H1 (cell line): ENCODE data around the gene HPCAL4. TPM values are rescaled to one million over a fixed set of nuclear protein-coding genes. Genes with fewer than 3 reads are reported as not detected.

Experiments
- CTCF ChIA-PET: fragments of 300-600 bp; sonication (Branson Sonifier 250); formaldehyde crosslinking; loops from one replicate; lab custom pipeline; 2021; ENCODE audit not compliant: partially characterized antibody; lab: Charles Lee
- POLR2A ChIA-PET: fragments of 300-600 bp; sonication (Branson Sonifier 250); formaldehyde crosslinking; loops from one replicate; lab custom pipeline; 2021; ENCODE audit warnings: inconsistent platforms; ENCODE audit not compliant: partially characterized antibody; lab: Charles Lee
- DNase-seq, 2 experiments: peaks; one replicate each; pipeline versions ENCODE4 v3.0.0 to v3.0.0-alpha.2; 2010 to 2022; ENCODE audit warnings: low spot score in 2 of 2, low read depth in 1 of 2, mixed read lengths in 1 of 2
- FAIRE-seq: peaks from 2 replicates; lab custom pipeline; 2011; peaks lifted over from hg19 to GRCh38; lab: Jason Lieb, UNC
- H2AFZ ChIP-seq: 2 replicates; pipeline ENCODE4 v1.8.1; 2012; ENCODE audit warnings: low read length, inconsistent platforms
- H2AK5ac ChIP-seq: 2 replicates; pipeline ENCODE4 v1.6.1; 2013; ENCODE audit warnings: low read depth, low read length
- H2BK120ac ChIP-seq: replicated peaks from 2 replicates; pipeline ENCODE3; 2013; ENCODE audit warnings: low read depth, low read length, inconsistent platforms
- H2BK12ac ChIP-seq: 2 replicates; pipeline ENCODE4 v1.6.1; 2013; ENCODE audit warnings: low read depth, low read length
- H2BK15ac ChIP-seq: 2 replicates; pipeline ENCODE4 v1.6.1; 2013; ENCODE audit warnings: low read length
- H2BK20ac ChIP-seq: 2 replicates; pipeline ENCODE4 v1.6.1; 2013; ENCODE audit warnings: low read length
- H2BK5ac ChIP-seq: 2 replicates; pipeline ENCODE4 v1.6.1; 2013; ENCODE audit warnings: low read depth, low read length
- H3K14ac ChIP-seq: 2 replicates; pipeline ENCODE4 v1.6.1; 2013; ENCODE audit warnings: inconsistent platforms; ENCODE audit not compliant: insufficient read length
- H3K18ac ChIP-seq: 2 replicates; pipeline ENCODE4 v1.6.1; 2013; ENCODE audit warnings: low read length; ENCODE audit errors: extremely low read depth
- H3K23ac ChIP-seq: 2 replicates; pipeline ENCODE4 v1.6.1; 2013; ENCODE audit warnings: inconsistent platforms; ENCODE audit not compliant: insufficient read length
- H3K23me2 ChIP-seq: 2 replicates; pipeline ENCODE4 v1.6.1; 2013; ENCODE audit warnings: low read depth, low read length
- H3K27ac ChIP-seq: 2 replicates; pipeline ENCODE4 v1.6.1; 2011; ENCODE audit warnings: low read depth, low read length, inconsistent platforms
- H3K27me3 ChIP-seq, 4 experiments: replicated peaks in 1 of 4; 1 replicate in 1 of 4; 2 replicates in 3 of 4; pipeline versions ENCODE4 v1.6.1 to v1.8.1; 2011 to 2013; ENCODE audit warnings: low read length in 3 of 4, mild to moderate bottlenecking in 3 of 4, inconsistent platforms in 2 of 4, mixed read lengths in 2 of 4, moderate library complexity in 1 of 4; ENCODE audit not compliant: control insufficient read depth in 3 of 4, insufficient read depth in 3 of 4; ENCODE audit errors: extremely low read depth in 1 of 4
- H3K36me3 ChIP-seq, 4 experiments: 2 replicates each; pipeline versions ENCODE4 v1.6.1 to v1.8.1; 2011 to 2013; ENCODE audit warnings: mild to moderate bottlenecking in 4 of 4, low read length in 3 of 4, moderate library complexity in 2 of 4, control low read depth in 1 of 4, inconsistent platforms in 1 of 4; ENCODE audit not compliant: insufficient read depth in 4 of 4, control insufficient read depth in 2 of 4
- H3K4ac ChIP-seq: replicated peaks from 2 replicates; pipeline ENCODE3; 2013; ENCODE audit warnings: low read length, low read depth, mixed read lengths, inconsistent platforms; ENCODE audit not compliant: insufficient read length
- H3K4me1 ChIP-seq, 4 experiments: replicated peaks in 1 of 4; 1 replicate in 1 of 4; 2 replicates in 3 of 4; pipeline versions ENCODE4 v1.6.1 to v1.8.1; 2011 to 2013; ENCODE audit warnings: low read length in 3 of 4, inconsistent platforms in 2 of 4, mixed read lengths in 1 of 4; ENCODE audit not compliant: insufficient read depth in 4 of 4, control insufficient read depth in 3 of 4
- H3K4me2 ChIP-seq, 2 experiments: 2 replicates each; pipeline versions ENCODE4 v1.6.1 to v1.8.1; 2011 to 2013; ENCODE audit warnings: low read depth in 2 of 2, low read length in 2 of 2, control low read depth in 1 of 2, inconsistent platforms in 1 of 2, mild to moderate bottlenecking in 1 of 2; ENCODE audit not compliant: insufficient read depth in 1 of 2
- H3K4me3 ChIP-seq, 4 experiments: fragments of 200-600, 300-600 bp in 1 of 4; sonication (generic), shearing (Covaris generic), sonication (Bioruptor Twin) in 1 of 4; 2 replicates each; pipeline versions ENCODE4 v1.5.1 to v1.8.1; 2011 to 2016; ENCODE audit warnings: low read length in 4 of 4, low read depth in 3 of 4, control low read depth in 2 of 4, inconsistent platforms in 2 of 4, mild to moderate bottlenecking in 2 of 4, mixed read lengths in 1 of 4, moderate library complexity in 1 of 4; ENCODE audit not compliant: insufficient read depth in 2 of 4; ENCODE audit errors: extremely low read depth in 1 of 4
- H3K56ac ChIP-seq: replicated peaks from 2 replicates; pipeline ENCODE3; 2013; ENCODE audit warnings: low read depth, mild to moderate bottlenecking, mixed read lengths, low read length, inconsistent platforms; ENCODE audit not compliant: insufficient read length
- H3K79me1 ChIP-seq: 2 replicates; pipeline ENCODE4 v1.6.1; 2013; ENCODE audit warnings: low read depth, low read length, control low read depth
- H3K79me2 ChIP-seq, 2 experiments: 2 replicates each; pipeline versions ENCODE4 v1.6.1 to v1.8.1; 2012 to 2013; ENCODE audit warnings: low read length in 2 of 2, mild to moderate bottlenecking in 2 of 2, inconsistent platforms in 1 of 2; ENCODE audit not compliant: insufficient read depth in 2 of 2, control insufficient read depth in 1 of 2
- H3K9ac ChIP-seq, 4 experiments: replicated peaks in 1 of 4; 1 replicate in 1 of 4; 2 replicates in 3 of 4; pipeline versions ENCODE4 v1.6.1 to v1.8.1; 2011 to 2013; ENCODE audit warnings: low read depth in 3 of 4, low read length in 3 of 4, control low read depth in 2 of 4, mild to moderate bottlenecking in 2 of 4, moderate library complexity in 2 of 4, inconsistent platforms in 1 of 4; ENCODE audit errors: extremely low read depth in 1 of 4
- H3K9me3 ChIP-seq, 2 experiments: 2 replicates each; pipeline versions ENCODE4 v1.6.1 to v1.8.1; 2012 to 2013; ENCODE audit warnings: mild to moderate bottlenecking in 2 of 2, moderate library complexity in 2 of 2, control low read depth in 1 of 2, inconsistent platforms in 1 of 2, low read depth in 1 of 2, low read length in 1 of 2, mixed read lengths in 1 of 2; ENCODE audit not compliant: insufficient read depth in 2 of 2
- H4K20me1 ChIP-seq, 2 experiments: replicated peaks in 1 of 2; 2 replicates each; pipeline versions ENCODE3 to v1.8.1; 2011 to 2013; ENCODE audit warnings: inconsistent platforms in 2 of 2, low read length in 2 of 2, mild to moderate bottlenecking in 1 of 2; ENCODE audit not compliant: insufficient read depth in 2 of 2, control insufficient read depth in 1 of 2
- H4K5ac ChIP-seq: 2 replicates; pipeline ENCODE4 v1.6.1; 2013; ENCODE audit warnings: low read length, low read depth, mixed read lengths, inconsistent platforms; ENCODE audit not compliant: insufficient read length
- H4K8ac ChIP-seq: 2 replicates; pipeline ENCODE4 v1.8.0; 2013; ENCODE audit warnings: mild to moderate bottlenecking, moderate library complexity, low read length, inconsistent platforms; ENCODE audit not compliant: insufficient read depth; ENCODE audit errors: extremely low read depth
- H4K91ac ChIP-seq: replicated peaks from 2 replicates; pipeline ENCODE3; 2013; ENCODE audit warnings: low read length, mixed read lengths, inconsistent platforms; ENCODE audit not compliant: insufficient read length
- JUN ChIP-seq: IDR thresholded peaks from 2 replicates; pipeline ENCODE4 v1.6.1; 2011; ENCODE audit warnings: low read depth, mild to moderate bottlenecking, improper control_type of control experiment, low read length
- JUND ChIP-seq: IDR thresholded peaks from 2 replicates; pipeline ENCODE4 v1.6.1; 2011; ENCODE audit warnings: mild to moderate bottlenecking, improper control_type of control experiment, low read length
- RXRA ChIP-seq: IDR thresholded peaks from 2 replicates; pipeline ENCODE4 v1.6.1; 2011; ENCODE audit warnings: low read depth, mild to moderate bottlenecking, low read length, moderate library complexity; ENCODE audit not compliant: insufficient read depth
- SAP30 ChIP-seq: fragments of 300-600 bp; sonication (generic); IDR thresholded peaks from 2 replicates; pipeline ENCODE4 v1.7.1; 2012; ENCODE audit warnings: low read length, moderate library complexity, mild to moderate bottlenecking, inconsistent platforms; ENCODE audit not compliant: insufficient read depth, insufficient replicate concordance
- SIN3A ChIP-seq, 2 experiments: IDR thresholded peaks in 1 of 2; conservative IDR thresholded peaks in 1 of 2; 2 replicates each; pipeline ENCODE4 v1.6.1; 2011 to 2012; ENCODE audit warnings: low read length in 2 of 2, improper control_type of control experiment in 1 of 2, low read depth in 1 of 2, mild to moderate bottlenecking in 1 of 2
- YY1 ChIP-seq: IDR thresholded peaks from 2 replicates; pipeline ENCODE4 v1.6.1; 2011; ENCODE audit warnings: low read depth, mild to moderate bottlenecking, low read length
- polyA plus RNA-seq, 7 experiments: library from polyadenylated mRNA; depleted of rRNA in 3 of 7; stranded (reverse) in 5 of 7; unstranded in 2 of 7; fragments of >200 nt in 5 of 7; fragments of 200-250 nt in 2 of 7; gene quantifications; 1 replicate in 5 of 7; 2 replicates in 1 of 7; 4 replicates in 1 of 7; pipeline versions ENCODE4 v1.2.1 to v1.2.3, GENCODE V29; 2011 to 2013; ENCODE audit warnings: missing spikeins in 2 of 7, mixed read lengths in 2 of 7
- total RNA-seq: library from RNA; stranded (reverse); fragmentation: NEBNext Ultra II Directional; extraction: Animal tissue kit (Norgen Biotek cat#: 25700); gene quantifications from 2 replicates; pipeline ENCODE4 v1.2.1, GENCODE V29; 2021

The HPCAL4 gene
- total and polyA plus RNA-seq, 2 of the 8 experiments (the other 6 are each of a cell fraction or from before 2014, with no cell fraction given) = 0.54 to 0.74 TPM

DNA sequence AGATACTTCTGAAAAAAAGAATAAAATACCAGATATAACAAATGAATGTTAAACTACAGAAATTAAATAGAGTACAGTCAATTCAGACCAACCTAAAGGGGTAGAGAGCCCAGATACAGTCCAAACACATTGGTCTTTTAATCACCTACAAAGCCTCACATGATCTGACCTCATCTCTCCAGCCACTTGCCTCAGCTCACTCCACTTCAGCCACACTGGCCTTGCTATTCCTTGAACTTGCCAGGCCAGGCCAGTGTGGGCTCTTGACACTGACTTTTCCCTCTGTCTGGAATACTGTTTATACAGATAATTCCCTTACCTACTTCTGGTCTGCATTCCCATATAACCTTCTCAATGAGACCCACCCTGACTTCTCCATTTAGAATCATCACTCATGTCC, 30.4 kb upstream of the HPCAL4 start:
- H3K79me1 ChIP-seq = no peaks in the 10 kb centered on the region
- no peak overlapping the region for H2BK12ac ChIP-seq
- no peak overlapping the region for H3K4me2 ChIP-seq
- no peak for DNase-seq
- H3K4ac ChIP-seq = no peak overlapping the region
- no peak overlapping the region for H3K4me3 ChIP-seq
- H3K79me2 ChIP-seq = no peaks in the 10 kb centered on the region
- no peak overlapping the region for H3K27ac ChIP-seq
- no peak overlapping the region for H2AFZ ChIP-seq
- no peak overlapping the region for H2BK5ac ChIP-seq
- no peaks in the 10 kb centered on the region for H3K36me3 ChIP-seq
- H3K9me3 ChIP-seq = no peaks in the 10 kb centered on the region
- no peak overlapping the region for H3K56ac ChIP-seq
- TF ChIP-seq SAP30 (no peak), YY1 (no peak), SIN3A (conservative IDR thresholded peaks at IDR 0.05 in 1 of 2, IDR thresholded peaks at IDR 0.05 in 1 of 2; ENCODE audit: low read depth in 1 of 2, low read length in 2 of 2) (no peak), JUN (no peak), RXRA (no peak), JUND (no peak)
- TF ChIP-seq, all 59 proteins: peak for 0
- no peak overlapping the region for H2BK15ac ChIP-seq
- H2BK120ac ChIP-seq = no peak overlapping the region
- no peaks in the 10 kb centered on the region for H3K4me1 ChIP-seq
- H3K23me2 ChIP-seq = no peaks in the 10 kb centered on the region
- no peak overlapping the region for H3K14ac ChIP-seq
- H4K8ac ChIP-seq = no peak overlapping the region
- H3K9ac ChIP-seq = no peak overlapping the region
- ChIA-PET CTCF (interaction anchor here (1.4 to 7.8 kb wide), 5 partner anchors 13 to 78 kb away, joined by 4 to 72 read pairs (median 7); partner anchors contain the start of gene NT5C1A), POLR2A (no interaction called here)
- H4K5ac ChIP-seq = no peak overlapping the region
- peaks cover 22 to 59% (median 41%) of the 10 kb centered on the region in 4 experiments for H3K27me3 ChIP-seq
- H4K20me1 ChIP-seq = peaks cover 2 to 10% of the 10 kb centered on the region in 2 experiments
- no peak overlapping the region for H3K23ac ChIP-seq
- no peak overlapping the region for H2AK5ac ChIP-seq
- no peak overlapping the region for H2BK20ac ChIP-seq
- FAIRE-seq = no peak
- H4K91ac ChIP-seq = no peak overlapping the region
- no peak overlapping the region for H3K18ac ChIP-seq
